ENCODE results near the gene RPL35A. TPM values are rescaled to one million over a fixed set of nuclear protein-coding genes. Genes with fewer than 3 reads are reported as not detected.
"Not testable (repeated sequence)": the region's sequence is repeated elsewhere in the genome, so short reads cannot be mapped to it uniquely, and the experiment has no call there.

The RPL35A gene
- total RNA-seq, 4 donors from 2014 or later, result 632 to 3,558 (median 1,624) TPM

DNA sequence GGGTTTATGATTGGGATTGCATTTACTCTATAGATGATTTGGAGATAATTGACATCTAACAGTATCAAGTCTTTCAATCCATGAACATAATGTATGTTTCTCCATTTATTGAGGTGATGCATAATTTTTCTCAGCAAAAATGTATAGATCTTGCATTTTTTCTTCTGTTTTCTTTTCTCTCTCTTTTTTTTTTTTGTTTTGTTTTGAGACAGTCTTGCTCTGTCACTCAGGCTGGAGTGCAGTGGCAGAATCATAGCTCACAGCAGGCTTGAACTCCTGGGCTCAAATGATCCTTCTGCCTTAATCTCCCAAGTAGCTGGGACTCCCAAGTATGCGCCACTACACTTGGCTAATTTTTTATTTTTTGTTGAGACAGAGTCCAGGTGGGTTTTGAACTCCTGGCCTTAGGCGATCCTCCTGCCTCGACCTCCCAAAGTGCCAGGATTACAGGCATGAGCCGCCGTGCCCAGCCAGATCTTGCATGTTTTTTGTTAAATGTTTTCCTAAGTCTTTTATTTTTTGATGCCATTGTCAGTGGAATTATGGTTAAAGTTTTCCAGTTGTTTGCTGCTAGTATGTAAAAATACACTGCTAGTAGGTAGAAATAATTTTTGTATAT is 13.1 kb downstream of the RPL35A start:
- TF ChIP-seq POLR2A (IDR thresholded peaks at IDR 0.05), result no peak
- TF ChIP-seq, protein P1, sequence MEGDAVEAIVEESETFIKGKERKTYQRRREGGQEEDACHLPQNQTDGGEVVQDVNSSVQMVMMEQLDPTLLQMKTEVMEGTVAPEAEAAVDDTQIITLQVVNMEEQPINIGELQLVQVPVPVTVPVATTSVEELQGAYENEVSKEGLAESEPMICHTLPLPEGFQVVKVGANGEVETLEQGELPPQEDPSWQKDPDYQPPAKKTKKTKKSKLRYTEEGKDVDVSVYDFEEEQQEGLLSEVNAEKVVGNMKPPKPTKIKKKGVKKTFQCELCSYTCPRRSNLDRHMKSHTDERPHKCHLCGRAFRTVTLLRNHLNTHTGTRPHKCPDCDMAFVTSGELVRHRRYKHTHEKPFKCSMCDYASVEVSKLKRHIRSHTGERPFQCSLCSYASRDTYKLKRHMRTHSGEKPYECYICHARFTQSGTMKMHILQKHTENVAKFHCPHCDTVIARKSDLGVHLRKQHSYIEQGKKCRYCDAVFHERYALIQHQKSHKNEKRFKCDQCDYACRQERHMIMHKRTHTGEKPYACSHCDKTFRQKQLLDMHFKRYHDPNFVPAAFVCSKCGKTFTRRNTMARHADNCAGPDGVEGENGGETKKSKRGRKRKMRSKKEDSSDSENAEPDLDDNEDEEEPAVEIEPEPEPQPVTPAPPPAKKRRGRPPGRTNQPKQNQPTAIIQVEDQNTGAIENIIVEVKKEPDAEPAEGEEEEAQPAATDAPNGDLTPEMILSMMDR (IDR thresholded peaks at IDR 0.05), result no peak
- Histone ChIP-seq H3K27ac (no peak overlapping the region), H3K4me3 (no peak overlapping the region), H3K36me3 (no peaks in the 10 kb centered on the region), H3K4me1 (peaks cover 0 to 4% of the 10 kb centered on the region in 2 donors), H3K9me3 (no peaks in the 10 kb centered on the region), H3K27me3 (no peaks in the 10 kb centered on the region)
- intact Hi-C loops (cut with DNase I; ENCODE audit: low total_unique reads), result no loop called here
- no peak for DNase-seq

DNA sequence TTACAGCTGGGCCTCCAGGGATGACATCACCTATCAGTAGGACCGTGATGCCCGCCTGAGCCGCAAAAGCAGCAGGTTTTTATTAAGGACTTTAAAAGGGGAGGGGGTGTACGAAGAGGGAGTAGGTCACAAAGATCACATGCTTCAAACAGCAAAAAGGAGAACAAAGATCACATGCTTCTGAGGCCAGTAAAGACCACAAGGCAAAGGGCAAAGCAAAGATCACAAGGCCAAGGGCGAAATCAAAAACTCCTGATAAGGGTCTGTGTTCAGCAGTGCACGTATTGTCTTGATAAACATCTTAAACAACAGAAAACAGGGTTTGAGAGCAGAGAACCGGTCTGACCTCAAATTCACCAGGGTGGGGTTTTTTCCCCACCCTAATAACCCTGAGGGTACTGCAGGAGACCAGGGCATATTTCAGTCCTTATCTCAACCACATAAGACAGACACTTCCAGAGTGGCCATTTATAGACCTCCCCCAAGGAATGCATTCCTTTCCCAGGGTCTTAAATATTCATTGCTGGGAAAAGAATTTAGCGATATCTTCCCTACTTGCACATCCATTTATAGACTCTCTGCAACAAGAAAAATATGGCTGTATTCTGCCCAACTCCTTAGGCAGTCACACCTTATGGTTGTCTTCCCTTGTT is 17.5 kb downstream of the RPL35A start:
- H3K36me3 ChIP-seq; intact Hi-C loops (cut with DNase I; ENCODE audit: low total_unique reads); H3K9me3 ChIP-seq; H3K27ac ChIP-seq; H3K4me1 ChIP-seq; DNase-seq; H3K4me3 ChIP-seq; H3K27me3 ChIP-seq: not testable (repeated sequence)

DNA sequence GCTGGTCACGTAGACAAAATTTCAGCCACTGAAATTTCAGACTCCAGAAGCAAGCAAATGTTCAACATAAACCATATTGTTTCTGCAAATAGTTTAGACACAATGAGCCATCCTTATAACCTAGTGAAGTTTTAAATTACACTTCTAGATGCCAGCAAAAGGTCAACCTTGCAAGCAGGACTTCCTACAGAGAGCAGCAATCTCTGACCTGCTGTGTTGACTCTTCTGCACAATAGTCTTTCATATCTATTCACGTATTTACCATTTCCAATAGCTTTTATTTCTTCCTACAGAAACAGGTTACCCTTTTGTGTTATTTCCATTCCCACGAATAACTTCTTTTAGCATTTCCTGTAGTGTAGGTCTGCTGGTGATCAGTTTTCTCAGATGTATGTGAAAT is 20.6 kb downstream of the RPL35A start:
- no peaks in the 10 kb centered on the region for H3K4me1 ChIP-seq
- no peaks in the 10 kb centered on the region for H3K36me3 ChIP-seq
- no peak for DNase-seq
- TF ChIP-seq, protein P1 (IDR thresholded peaks at IDR 0.05), result no peak
- TF ChIP-seq POLR2A (IDR thresholded peaks at IDR 0.05), result no peak
- no peak overlapping the region for H3K4me3 ChIP-seq
- intact Hi-C loops (cut with DNase I; ENCODE audit: low total_unique reads), result no loop called here
- H3K9me3 ChIP-seq, result no peaks in the 10 kb centered on the region
- H3K27ac ChIP-seq, result no peak overlapping the region
- H3K27me3 ChIP-seq, result no peaks in the 10 kb centered on the region

DNA sequence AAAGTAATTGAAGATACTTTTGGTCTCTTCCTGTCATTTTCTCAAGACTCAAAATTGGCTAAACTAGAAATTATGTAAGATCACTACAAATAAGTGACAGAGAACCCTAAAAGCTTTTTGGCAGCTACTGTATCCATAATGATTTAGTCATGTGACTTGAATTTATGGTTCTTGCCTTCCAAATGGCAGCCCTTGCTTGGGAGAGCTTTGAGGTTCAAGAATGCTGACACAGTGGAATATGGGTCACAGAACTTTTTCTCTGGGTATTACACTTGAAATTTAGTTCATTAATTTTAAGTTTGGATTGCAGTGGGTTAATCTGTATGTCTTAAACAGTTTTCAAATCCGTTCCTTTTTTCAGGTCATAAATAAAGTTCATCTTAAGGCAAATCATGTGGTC is 24.0 kb downstream of the RPL35A start:
- Histone ChIP-seq H3K36me3 (no peaks in the 10 kb centered on the region), H3K9me3 (no peaks in the 10 kb centered on the region), H3K4me3 (no peak overlapping the region), H3K27ac (no peak overlapping the region), H3K27me3 (no peaks in the 10 kb centered on the region), H3K4me1 (no peaks in the 10 kb centered on the region)
- TF ChIP-seq POLR2A (IDR thresholded peaks at IDR 0.05), result no peak
- TF ChIP-seq, protein P1 (IDR thresholded peaks at IDR 0.05), result no peak
- no peak for DNase-seq
- intact Hi-C loops (cut with DNase I; ENCODE audit: low total_unique reads), result no loop called here

DNA sequence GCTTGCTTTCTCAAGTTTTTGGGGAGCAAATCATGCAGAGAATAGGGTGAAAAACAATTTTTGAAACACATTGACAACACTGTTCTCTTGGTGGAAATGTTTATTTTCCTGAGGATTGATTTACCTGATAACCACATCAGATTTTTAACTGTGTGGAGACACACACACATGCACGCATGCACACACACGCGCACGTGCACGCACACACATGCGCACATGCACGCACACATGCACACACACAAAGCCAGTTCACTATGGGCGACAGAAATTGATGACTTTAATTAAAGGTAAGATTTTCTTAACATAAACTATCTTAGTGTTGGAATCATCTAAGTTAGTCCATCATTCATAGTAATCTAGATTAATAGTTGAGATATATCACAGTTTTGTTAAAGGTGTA is 25.3 kb downstream of the RPL35A start:
- H3K27ac ChIP-seq, result no peak overlapping the region
- H3K4me3 ChIP-seq, result no peak overlapping the region
- no peaks in the 10 kb centered on the region for H3K4me1 ChIP-seq
- no peaks in the 10 kb centered on the region for H3K27me3 ChIP-seq
- no peaks in the 10 kb centered on the region for H3K36me3 ChIP-seq
- no peak for DNase-seq
- no peaks in the 10 kb centered on the region for H3K9me3 ChIP-seq
- intact Hi-C loops (cut with DNase I; ENCODE audit: low total_unique reads), result no loop called here
- TF ChIP-seq POLR2A (IDR thresholded peaks at IDR 0.05), result no peak
- TF ChIP-seq, protein P1 (IDR thresholded peaks at IDR 0.05), result no peak
